Stimulated activated CD8-positive, alpha-beta memory T cell treated with anti-CD3 and anti-CD28 coated beads, Interleukin-15, amount 100 ng/mL, for 4 hours (primary cell): ENCODE results near the gene RTN4RL2.

Experiments
- DNase-seq, 2 donors: peaks; one replicate each; pipeline ENCODE4 v3.0.0-alpha.2; 2020; ENCODE audit warnings: low read depth in 2 of 2

Gene RTN4RL2

DNA sequence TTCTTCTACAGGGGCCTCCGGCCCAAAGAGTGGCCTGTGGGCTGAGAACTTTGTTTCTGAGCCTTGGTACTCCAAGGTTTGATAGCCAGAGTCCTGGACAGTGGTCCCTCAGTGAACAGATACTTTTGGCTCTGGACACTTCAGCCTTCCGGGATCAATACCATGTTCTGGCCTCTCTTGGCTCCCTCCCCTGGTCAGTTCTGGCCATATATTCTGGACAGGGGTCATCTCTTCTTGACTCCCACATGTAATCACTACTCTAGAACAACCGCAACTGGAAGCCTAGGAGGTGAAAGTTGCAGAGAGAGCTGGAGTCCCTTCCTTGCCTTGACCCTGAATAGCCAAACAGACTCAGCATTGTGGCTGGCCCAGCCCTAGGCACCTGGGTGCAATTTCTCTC, 2.3 kb downstream of the RTN4RL2 start:
- no peak for DNase-seq

DNA sequence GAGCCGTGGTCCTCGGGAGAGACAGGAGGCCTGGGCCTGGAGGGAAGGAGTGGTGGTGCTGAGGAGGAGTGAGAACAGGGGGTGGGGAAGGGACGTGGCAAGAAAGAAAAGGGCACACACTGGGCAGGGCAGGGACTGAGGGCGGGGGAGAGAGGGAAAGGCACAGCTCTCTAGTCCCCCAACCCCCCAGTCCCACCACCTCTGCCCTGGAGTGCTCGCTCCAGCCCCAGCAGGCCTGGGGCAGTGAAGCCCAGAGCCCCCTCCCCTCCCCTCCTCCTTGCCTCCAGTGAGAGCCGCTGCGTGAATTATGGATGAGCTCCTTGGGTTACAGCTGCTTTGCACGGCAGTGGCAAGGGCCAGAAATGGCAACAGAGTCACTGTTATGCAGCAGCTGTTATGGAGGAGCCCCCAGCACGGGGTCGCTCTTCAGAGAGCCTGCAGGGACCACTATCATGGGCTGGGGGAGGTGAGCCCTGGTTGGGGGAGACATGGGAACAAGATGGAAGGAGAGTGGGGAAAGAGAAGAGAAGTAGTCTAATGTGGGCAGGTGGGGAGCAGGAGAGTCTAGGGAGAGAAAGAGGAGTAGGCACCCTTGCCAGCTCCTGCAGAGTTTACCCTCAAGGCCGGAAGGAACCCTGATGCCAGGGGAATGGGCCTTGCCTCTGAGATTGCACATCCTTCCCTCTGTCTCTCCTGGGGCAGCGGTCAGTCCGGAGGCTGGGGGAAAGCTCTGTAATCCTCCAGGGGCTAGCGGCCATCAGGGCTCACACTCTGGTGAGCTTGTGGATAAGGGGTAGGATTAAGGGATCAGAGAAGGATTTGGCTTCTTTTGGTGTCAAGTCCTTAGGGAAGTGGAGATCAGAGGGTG, 3.6 kb downstream of the RTN4RL2 start:
- DNase-seq = no peak

DNA sequence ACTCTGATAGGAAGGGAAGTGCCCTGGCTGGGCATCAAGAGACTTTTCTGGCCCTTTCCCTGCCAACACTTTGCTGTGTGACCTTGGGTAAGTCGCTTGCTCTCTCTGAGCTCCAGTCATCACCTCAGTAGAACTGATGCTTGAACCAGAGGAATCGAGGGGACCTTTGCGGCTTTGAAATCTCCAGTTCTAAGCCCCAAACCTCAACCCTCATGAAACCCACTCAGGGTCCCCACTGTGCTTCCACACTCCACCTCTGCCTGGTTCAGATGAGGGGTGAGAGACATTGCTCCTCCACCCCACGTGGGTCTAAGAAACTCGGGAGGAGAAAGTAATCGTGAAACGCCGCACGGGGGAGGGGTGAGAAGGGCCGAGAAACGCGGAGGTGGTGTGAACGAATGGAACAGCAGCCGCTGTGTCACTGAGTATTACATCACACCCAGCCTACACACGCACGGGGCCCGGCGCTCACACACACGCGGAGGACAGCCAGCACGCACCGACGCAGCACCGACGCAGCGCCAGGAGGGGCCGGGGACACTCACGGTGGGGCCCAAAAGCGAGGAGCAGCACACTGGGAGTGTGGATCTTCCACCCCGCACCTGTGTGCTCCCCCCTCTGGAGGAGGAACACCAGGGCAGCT, 4.3 kb downstream of the RTN4RL2 start:
- DNase-seq = no peak

DNA sequence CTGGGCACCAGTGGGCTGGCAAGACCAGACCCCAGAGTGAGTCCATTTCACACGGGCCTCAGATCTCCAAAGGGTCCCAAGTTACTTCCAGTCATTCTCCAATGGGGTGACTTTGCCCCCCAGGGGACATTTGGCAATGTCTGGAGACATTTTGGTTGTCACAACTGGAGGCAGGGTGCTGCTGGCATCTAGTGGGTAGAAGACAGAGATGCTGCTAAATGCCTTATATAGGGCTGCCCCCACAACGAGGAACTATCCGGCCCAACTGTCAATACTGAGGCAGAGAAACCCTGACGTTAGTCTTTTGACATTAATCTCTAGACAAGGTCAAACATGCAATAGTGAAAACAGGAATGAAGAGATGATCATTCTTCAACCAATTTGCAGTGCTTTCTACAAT, 6.4 kb downstream of the RTN4RL2 start:
- no peak for DNase-seq

DNA sequence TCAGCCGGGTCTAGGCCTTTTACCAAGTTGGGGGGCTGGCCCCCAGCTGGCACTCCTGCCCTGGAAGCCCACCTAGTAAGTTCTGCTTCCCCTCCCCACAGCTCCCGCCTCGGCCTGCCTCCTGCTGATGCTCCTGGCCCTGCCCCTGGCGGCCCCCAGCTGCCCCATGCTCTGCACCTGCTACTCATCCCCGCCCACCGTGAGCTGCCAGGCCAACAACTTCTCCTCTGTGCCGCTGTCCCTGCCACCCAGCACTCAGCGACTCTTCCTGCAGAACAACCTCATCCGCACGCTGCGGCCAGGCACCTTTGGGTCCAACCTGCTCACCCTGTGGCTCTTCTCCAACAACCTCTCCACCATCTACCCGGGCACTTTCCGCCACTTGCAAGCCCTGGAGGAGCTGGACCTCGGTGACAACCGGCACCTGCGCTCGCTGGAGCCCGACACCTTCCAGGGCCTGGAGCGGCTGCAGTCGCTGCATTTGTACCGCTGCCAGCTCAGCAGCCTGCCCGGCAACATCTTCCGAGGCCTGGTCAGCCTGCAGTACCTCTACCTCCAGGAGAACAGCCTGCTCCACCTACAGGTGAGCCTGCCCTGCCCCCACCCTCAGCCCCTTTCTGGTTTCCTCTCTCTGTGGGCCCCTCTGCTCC, 7.3 kb downstream of the RTN4RL2 start:
- no peak for DNase-seq

DNA sequence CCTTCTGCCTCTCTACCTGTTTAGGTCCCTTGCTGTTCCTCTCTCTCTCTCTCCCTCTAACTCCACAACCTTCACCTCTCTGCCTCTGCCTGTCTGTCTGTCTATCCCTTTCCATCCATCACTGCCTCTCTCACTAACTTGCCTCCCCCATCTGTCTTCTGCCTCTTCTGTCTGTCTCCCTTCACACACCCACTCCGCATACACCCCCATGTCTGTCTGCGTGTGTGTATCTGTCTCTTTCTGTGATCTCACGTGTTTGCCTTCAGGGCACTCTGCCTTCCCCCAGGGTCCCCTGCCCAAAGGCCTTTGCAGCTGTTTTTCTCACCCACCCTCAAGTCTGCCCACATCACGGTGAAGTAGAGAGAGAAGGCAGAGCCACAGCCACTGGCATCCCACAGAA, 7.9 kb downstream of the RTN4RL2 start:
- DNase-seq = no peak

DNA sequence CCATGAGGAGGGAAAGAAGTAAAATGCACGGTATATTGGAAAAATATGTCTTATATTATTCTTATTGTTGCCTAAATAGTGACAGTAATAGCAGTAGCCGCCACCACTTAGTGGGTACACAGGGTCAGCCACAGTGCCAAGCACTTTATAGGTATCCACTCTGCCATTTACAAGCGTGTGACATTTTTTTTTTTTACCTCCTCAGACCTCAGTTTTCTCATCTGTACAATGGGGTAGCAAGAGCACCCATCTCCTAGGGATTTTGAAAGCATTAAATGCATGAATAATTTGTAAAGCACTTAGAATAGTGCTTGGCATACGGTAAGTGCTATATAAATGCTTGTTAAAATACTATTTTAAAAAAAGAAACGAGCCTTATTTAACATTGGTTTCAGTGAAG, 8.9 kb downstream of the RTN4RL2 start:
- no peak for DNase-seq

DNA sequence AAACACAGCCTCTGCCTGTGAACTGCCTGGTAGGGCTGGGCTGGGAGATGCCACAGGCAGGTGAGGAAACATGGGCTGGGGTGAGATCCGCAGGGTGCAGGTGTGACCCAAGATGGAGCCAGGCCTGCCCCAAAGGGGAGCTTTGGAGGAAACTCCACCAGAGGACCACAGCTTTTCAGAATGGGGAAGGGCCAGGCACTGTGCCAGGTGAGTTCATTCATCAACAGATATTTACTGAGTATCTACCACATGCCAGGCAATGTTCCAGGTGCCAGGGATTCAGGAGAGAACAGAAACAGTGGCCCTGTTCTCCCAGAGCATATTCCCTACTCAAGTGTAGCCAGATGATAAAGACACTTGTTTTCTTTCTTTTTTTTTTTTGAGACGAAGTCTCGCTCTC, 11.2 kb downstream of the RTN4RL2 start:
- no peak for DNase-seq

DNA sequence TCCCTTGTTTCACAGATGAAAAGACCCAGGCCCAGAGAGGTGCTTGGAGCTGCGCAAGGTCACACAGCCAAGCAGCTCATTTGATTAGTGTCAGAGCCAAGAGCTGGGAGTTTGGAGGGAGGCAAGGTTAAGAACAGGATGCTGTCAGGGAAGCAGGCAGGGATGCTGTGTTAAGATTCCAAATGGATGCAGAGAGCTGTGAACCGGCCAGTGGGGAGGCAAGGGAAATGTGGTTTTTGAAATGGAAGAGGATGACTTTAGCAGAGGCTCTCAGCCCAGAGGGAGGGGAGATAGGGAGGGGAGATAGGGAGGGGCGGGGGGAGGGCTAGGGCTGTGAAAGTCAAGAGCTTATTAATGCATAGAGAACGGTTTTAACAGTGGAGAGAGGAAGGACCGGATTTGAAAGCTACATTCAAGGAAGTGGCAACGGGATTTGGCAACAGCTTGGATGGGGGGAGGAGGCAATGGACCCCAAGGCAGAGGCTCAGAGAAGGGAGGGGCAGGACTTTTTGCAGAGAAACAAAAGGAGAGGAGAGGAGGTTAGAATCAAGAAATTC, 13.0 kb downstream of the RTN4RL2 start:
- no peak for DNase-seq

DNA sequence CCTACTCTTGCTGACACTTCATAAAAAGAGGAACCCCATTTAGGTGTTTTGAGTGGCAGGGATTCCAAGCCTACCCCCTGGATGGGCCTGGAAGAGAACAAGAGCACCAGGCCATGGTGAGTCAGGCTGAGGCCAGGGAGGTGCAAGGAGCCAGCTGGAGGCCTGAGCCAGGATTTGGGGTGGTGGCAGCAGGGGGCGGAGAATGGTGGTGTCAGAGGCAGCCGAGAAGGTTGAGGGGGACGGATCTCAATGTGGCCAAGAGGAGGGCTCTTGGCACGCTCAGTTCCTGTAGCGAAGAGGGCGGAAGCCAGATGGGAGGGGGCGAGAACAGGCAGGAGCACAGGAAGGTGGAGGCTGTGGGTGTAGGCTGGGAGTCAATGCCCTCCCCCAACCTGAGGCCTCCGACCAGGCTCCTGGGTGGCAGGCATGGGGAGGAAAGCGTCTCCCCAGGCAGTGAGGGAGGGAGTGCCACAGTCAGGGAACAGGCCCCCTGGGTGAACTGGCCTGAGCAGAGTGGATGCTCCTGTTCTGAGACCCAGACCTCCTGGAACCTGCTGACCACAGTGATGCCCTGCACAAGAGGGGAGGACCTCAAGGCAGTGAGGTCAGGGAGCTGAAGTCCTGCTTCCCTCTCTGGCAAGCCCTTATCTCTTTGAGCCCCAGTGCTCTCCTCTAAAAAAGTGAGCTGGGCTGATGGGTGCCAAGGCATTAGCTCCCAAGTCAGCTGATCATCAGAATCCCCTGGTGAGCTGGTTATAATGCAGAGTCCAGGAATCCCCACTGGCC, 13.9 kb downstream of the RTN4RL2 start:
- DNase-seq = no peak

DNA sequence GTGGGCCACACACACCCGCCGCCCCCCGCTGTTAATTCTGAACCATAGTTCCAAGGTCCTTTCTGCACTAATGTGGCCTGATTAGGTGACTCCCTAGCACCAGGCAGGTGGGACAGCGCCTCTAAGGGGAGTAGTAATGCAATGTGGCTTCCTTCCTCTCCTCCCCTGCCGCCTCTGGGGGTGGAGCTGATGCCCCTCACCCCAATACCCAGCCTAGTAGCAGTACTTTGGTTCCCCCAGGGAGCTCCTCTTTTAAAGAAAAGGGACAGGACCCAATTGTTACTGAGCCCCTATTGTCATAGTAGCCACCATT, 14.4 kb downstream of the RTN4RL2 start:
- no peak for DNase-seq

DNA sequence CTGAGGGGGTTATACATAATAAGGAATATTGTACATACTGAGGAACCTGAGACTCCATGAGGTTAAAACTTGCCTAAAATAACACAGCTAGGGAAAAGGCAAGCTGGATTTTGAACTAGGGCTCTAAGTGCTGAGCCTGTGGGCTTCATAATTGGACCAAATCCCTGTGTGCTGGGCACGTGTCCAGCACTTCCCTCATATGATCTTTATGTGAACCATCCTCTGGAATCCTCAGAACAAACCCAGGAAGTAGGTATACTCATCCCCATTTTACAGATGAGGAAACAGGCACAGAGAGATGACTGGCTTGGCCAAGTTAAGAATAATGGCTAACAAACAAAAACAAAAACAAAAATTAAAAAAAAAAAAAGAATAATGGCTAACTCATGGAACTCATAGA, 14.9 kb downstream of the RTN4RL2 start:
- DNase-seq = no peak

DNA sequence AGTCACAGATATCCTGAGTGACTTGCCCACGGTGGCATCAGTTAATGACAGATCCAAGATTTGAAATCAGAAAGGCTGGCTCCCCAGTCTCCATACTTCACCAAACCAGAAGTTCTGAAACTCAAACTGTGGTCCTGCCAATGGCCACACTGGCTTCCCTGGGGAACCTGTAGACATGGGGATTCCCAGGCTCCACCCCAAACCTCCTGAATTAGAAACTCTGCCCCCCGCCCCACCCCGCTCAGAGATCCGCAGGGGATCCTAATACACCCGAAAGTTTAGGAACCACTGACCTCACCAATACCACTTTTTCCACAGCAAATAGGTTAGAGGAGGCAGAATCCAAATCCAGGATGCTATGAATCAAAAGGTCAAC, 15.3 kb downstream of the RTN4RL2 start:
- DNase-seq = no peak

DNA sequence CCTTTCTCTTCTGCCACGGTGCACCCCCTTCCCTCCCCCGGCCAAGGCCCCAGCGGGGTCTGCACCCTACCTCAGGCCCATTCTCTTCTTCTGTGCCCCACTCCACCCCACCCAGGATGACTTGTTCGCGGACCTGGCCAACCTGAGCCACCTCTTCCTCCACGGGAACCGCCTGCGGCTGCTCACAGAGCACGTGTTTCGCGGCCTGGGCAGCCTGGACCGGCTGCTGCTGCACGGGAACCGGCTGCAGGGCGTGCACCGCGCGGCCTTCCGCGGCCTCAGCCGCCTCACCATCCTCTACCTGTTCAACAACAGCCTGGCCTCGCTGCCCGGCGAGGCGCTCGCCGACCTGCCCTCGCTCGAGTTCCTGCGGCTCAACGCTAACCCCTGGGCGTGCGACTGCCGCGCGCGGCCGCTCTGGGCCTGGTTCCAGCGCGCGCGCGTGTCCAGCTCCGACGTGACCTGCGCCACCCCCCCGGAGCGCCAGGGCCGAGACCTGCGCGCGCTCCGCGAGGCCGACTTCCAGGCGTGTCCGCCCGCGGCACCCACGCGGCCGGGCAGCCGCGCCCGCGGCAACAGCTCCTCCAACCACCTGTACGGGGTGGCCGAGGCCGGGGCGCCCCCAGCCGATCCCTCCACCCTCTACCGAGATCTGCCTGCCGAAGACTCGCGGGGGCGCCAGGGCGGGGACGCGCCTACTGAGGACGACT, 15.9 kb downstream of the RTN4RL2 start:
- DNase-seq = no peak

DNA sequence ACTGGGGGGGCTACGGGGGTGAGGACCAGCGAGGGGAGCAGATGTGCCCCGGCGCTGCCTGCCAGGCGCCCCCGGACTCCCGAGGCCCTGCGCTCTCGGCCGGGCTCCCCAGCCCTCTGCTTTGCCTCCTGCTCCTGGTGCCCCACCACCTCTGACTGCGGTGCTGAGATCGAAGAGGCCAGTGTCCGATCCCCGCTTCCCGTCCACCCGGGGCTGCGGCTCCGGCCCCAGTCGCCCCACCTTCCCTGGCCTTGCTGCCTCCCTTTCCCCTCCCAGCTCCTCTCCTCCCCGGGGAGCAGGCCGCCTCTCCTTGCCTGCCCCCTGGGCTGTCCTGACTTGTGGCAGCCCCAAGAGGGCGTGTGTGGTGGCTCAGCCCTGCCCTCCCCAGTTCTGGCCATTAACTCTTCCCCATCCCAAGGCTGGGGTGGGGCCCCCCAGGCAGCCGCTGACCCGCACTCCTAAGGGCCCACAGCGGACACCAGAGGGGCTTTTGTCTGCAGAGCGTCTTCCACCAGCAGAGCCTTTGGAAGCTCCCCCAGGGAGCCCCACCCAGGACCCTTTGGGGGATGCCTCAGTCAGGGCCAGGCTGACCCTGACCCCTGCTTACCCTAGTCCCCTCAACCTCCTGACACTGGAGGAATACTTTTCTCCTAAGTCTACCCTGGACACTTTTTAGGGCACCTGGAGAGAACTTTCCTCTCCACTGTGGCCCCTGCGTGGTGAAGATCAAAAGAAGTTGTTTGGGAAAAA, 16.6 kb downstream of the RTN4RL2 start:
- DNase-seq = no peak

DNA sequence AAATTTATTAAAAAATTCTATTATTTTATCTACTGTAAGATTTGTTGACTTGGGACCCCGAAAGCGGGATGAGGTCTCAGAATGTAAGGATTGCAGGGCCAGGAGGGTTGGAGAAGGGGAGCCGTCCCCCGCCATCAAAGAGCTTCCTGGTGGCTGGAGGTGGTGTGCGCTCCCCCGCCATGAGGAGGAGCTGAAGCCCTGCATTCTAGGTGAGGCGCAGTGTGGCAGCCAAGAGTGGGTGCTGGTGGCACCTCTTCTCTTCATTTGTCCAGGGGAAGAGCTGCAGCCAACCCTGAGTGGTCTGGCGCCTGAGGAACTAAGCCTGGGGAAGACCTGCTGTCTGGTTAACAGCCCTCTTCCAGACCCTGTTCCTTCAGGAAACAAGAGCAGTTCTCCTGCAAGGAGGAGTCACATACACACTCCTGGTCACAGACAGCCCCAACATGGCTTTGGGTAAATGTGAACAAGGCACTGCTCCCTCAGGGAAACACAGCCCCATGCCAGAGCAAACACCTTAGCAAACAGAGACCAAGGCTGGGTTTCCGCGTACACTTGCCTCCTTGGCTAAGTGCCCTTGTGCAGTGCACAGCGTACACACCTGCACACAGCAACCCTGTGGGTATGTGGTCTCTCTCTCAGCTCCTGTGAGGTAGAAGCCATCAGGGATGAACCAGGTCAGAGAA, 17.3 kb downstream of the RTN4RL2 start:
- no peak for DNase-seq

DNA sequence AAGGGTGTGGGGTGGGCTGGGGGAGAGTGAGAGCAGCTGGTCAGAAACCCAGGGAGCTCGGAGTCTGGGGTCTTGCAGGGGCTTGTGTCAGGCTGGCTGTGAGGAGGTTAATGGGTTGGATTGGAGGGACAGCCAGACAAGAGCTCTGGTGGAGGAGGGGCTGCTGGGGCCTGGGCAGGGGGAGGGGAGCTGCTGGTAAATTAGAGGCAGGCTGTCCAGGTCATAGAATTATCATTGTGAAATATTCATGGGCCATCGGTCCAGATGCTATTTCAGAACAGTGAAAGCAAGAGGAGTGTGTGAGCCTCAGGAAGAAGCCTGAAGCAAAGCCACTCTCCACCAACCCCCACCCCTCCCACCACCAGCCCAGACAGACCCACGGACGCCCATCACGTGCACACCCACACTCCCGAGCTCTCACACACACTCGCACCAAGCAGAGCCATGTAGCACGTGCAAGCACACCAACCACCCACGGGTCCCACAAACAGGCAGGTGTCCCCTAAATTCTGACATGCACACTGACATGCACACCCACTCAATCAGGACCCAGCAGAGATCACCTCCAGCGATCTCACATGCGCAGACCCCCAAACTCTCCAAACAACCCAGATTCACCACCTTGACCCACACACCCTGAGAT, 18.8 kb downstream of the RTN4RL2 start:
- DNase-seq = no peak

DNA sequence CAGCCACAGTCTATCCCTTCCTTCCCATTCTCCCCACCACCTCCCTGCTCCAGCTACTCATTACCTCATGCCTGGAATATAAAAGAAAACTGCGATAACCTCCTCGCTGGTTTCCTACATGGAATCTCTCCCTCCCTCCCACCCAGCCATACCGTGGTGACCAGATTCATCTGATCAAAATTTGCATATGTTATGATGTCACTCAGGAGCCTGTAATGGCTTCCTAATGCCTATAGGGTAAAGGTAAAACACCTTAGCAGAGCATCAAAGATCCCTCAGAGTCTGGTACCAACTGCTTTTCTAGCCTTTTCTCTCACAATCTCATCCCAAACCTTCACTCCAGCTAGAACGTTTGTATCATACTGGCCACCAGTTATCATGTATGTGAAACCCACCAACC, 19.6 kb downstream of the RTN4RL2 start:
- no peak for DNase-seq

DNA sequence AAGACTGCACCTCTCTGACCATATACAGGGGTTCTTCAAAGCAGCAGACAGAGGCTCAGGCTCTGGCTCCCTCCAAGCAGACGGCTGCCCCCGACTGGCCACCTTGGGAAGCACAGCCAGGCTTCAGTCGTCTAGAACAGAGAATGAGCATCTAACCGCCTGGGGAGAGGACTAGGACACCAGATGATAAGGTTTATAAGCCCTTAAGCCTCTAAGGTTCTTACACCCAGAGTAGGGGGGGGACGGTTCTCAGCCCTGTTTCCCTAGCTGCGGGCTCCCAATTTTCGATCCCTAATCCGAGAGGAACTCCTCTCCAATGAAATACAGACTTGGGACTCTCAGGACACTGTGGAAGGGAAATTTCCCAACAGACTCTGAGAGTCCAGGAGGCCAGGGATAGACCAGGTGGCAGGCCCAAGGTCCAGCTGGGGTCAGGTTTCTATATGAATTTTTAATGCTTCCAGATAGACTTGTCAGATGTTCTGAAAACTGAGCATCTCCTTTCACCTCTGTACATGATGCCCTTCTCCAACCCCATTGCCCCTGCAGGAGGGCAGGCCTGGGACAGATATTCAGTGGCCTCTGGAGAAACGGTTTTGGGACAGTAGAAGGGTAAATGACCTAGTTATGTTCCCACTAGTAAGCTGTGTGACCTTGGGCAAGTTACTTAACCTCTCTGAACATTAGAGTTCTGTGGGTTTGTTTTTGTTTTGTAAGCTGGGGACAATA, 20.2 kb downstream of the RTN4RL2 start:
- DNase-seq = peak in 1 of 2 donors; percentile 51
